ENCODE measurements around the gene LAIR2.

The LAIR2 gene

GRCh38 chr19:54477650-54478049 is 25.0 kb upstream of the LAIR2 start:
- no peak for TF ChIP-seq CTCF (IDR thresholded peaks at IDR 0.05; ENCODE audit: extremely low read depth, missing control alignments)
- no peak for DNase-seq (ENCODE audit: low spot score)

- TF ChIP-seq CTCF (IDR thresholded peaks at IDR 0.05; ENCODE audit: extremely low read depth, missing control alignments) = peak; percentile 45
- peak; percentile 55 for DNase-seq (ENCODE audit: low spot score)
Observed at GRCh38 chr19:54478677-54479266, 23.9 kb upstream of the LAIR2 start.

GRCh38 chr19:54480051-54480450 is 22.6 kb upstream of the LAIR2 start:
- no peak for DNase-seq (ENCODE audit: low spot score)
- TF ChIP-seq CTCF (IDR thresholded peaks at IDR 0.05; ENCODE audit: extremely low read depth, missing control alignments) = no peak

- peak; percentile 60 for DNase-seq (ENCODE audit: low spot score)
- TF ChIP-seq CTCF (IDR thresholded peaks at IDR 0.05; ENCODE audit: extremely low read depth, missing control alignments) = peak; percentile 66
Observed at GRCh38 chr19:54481326-54481930, 21.2 kb upstream of the LAIR2 start.

GRCh38 chr19:54482889-54483288 is 19.7 kb upstream of the LAIR2 start:
- DNase-seq (ENCODE audit: low spot score) = no peak
- TF ChIP-seq CTCF (IDR thresholded peaks at IDR 0.05; ENCODE audit: extremely low read depth, missing control alignments) = no peak

GRCh38 chr19:54484451-54484850 is 18.2 kb upstream of the LAIR2 start:
- no peak for DNase-seq (ENCODE audit: low spot score)
- TF ChIP-seq CTCF (IDR thresholded peaks at IDR 0.05; ENCODE audit: extremely low read depth, missing control alignments) = no peak

- DNase-seq (ENCODE audit: low spot score) = no peak
- no peak for TF ChIP-seq CTCF (IDR thresholded peaks at IDR 0.05; ENCODE audit: extremely low read depth, missing control alignments)
Observed at GRCh38 chr19:54485851-54486250, 16.8 kb upstream of the LAIR2 start.
